Naive B cell (primary cell): ENCODE results near the gene RDH5. TPM values are rescaled to one million over a fixed set of nuclear protein-coding genes. Genes with fewer than 3 reads are reported as not detected.
"Not testable (repeated sequence)": the region's sequence is repeated elsewhere in the genome, so short reads cannot be mapped to it uniquely, and the experiment has no call there.

Experiments
- ATAC-seq, 2 donors: fragments of 150-1000 bp; cut with Tn5 transposase; 2 replicates each; pipeline ENCODE4 v1.10.0; 2021; ENCODE audit warnings: low read depth in 2 of 2, mild to moderate bottlenecking in 2 of 2, moderate library complexity in 2 of 2
- DNase-seq: peaks from one replicate; pipeline ENCODE4 v3.0.0; 2022
- H3K27ac Mint-ChIP-seq, 6 donors: one replicate each; pipeline ENCODE4 v1.8.0; 2020 to 2022; ENCODE audit warnings: mild to moderate bottlenecking in 6 of 6, mixed read lengths in 6 of 6, moderate library complexity in 5 of 6, inconsistent platforms in 2 of 6
- H3K27me3 Mint-ChIP-seq, 3 donors: one replicate each; pipeline ENCODE4 v1.8.0; 2021 to 2022; ENCODE audit warnings: mixed read lengths in 3 of 3, mild to moderate bottlenecking in 1 of 3
- H3K36me3 Mint-ChIP-seq, 2 donors: one replicate each; pipeline ENCODE4 v1.8.0; 2020 to 2022; ENCODE audit warnings: mixed read lengths in 2 of 2, inconsistent platforms in 1 of 2, mild to moderate bottlenecking in 1 of 2
- H3K4me1 Mint-ChIP-seq, 3 donors: one replicate each; pipeline ENCODE4 v1.8.0; 2020 to 2022; ENCODE audit warnings: mixed read lengths in 3 of 3, inconsistent platforms in 1 of 3, mild to moderate bottlenecking in 1 of 3, moderate library complexity in 1 of 3
- H3K4me3 Mint-ChIP-seq, 8 donors: one replicate each; pipeline ENCODE4 v1.8.0; 2020 to 2022; ENCODE audit warnings: mild to moderate bottlenecking in 8 of 8, mixed read lengths in 8 of 8, moderate library complexity in 8 of 8, inconsistent platforms in 2 of 8
- H3K9me3 Mint-ChIP-seq, 7 donors: one replicate each; pipeline ENCODE4 v1.8.0; 2020 to 2022; ENCODE audit warnings: mixed read lengths in 7 of 7, mild to moderate bottlenecking in 5 of 7, inconsistent platforms in 2 of 7, moderate library complexity in 1 of 7
- polyA plus RNA-seq, 6 donors: library from polyadenylated mRNA; unstranded; fragments of 300-500 nt; fragmentation: Illumina TruSeq; gene quantifications; one replicate each; pipeline ENCODE4 v1.2.3, GENCODE V29; 2021; ENCODE audit warnings: low read depth in 6 of 6

The RDH5 gene
- polyA plus RNA-seq, 6 donors from 2014 or later = 0.61 to 3.1 (median 1.3) TPM; not detected in 1

DNA sequence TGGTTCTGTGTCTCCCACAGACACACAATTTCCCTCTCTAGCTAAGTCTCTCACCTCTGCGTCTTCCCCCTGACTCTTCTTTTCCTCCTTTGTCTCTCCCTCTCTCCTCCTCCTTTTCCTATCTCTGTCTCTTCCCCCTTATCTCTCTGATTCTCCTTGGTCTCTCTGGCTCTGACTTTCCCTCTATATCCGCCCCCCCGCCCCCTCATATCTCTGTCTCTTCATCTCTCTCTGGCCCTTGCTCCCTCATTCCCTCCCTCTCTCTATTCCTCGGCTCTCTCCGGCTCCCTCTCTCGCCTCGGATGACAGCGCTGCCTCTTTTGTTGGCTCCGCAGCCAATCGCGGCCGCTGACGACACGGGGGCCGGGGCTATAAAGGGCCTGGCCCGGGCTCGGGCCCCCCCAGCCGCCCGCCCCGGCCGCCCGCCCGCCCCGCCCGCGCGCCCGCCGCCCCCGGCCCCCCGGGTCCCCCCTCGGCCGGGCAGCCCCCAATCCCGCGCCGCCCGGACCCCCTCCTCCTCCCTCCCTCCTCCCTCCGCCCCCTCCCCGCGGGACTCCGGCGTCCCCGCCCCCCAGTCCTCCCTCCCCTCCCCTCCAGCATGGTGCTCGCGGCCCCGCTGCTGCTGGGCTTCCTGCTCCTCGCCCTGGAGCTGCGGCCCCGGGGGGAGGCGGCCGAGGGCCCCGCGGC lies 22.7 kb downstream of the RDH5 start, which contains the start of gene GDF11:
Gene GDF11 (plus strand): TSS at position 404 of the 687 bp plus-strand sequence. CDS start 195 bp downstream, at position 599.
- ATAC-seq (peak; percentile 41 to 44), DNase-seq (peak; percentile 47)
- Mint-ChIP-seq H3K9me3 (no peaks in the 10 kb centered on the region), H3K36me3 (no peaks in the 10 kb centered on the region), H3K4me1 (peaks cover 39 to 65% (median 40%) of the 10 kb centered on the region in 3 donors), H3K27ac (peak within 1 kb of the TSS; percentile 17 to 86 (median 62)), H3K27me3 (no peaks in the 10 kb centered on the region), H3K4me3 (peak within 1 kb of the TSS; percentile 85 to 95 (median 92))

DNA sequence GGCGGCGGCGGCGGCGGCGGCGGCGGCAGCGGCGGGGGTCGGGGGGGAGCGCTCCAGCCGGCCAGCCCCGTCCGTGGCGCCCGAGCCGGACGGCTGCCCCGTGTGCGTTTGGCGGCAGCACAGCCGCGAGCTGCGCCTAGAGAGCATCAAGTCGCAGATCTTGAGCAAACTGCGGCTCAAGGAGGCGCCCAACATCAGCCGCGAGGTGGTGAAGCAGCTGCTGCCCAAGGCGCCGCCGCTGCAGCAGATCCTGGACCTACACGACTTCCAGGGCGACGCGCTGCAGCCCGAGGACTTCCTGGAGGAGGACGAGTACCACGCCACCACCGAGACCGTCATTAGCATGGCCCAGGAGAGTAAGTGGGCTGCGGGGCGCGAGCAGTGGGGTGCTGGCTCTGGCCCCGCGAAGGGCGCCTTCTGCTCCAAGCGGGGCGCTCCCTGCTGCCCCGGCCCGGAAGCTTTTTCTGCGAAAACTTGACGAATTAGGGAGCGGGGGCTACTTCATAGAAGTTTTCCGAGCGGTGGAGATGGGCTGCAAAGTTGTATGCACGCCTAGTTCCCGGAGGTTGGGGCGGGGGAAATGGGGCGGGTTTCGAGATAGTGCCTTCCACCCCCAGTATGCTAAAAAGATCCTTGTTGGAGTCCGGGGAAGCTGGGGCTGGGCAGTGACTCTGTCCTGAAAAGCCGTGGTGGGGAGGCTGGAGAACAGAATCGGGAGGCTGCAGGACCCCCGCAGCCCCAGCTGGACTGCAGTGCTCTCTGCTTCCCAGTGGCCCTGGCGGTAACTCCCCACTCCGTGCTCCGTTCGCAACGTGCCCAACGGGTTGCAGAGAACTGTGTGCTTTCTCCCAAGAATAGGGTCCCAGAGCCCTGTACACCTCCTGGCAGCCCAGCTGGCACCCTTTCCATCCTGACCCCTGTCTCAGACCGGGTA lies 23.5 kb downstream of the RDH5 start:
- peak overlapping the region; percentile 85 to 95 (median 92) for H3K4me3 Mint-ChIP-seq
- H3K27ac Mint-ChIP-seq = peak overlapping the region in 5 of 6 donors; percentile 19 to 88 (median 76)
- no peaks in the 10 kb centered on the region for H3K9me3 Mint-ChIP-seq
- DNase-seq = no peak
- H3K36me3 Mint-ChIP-seq = no peaks in the 10 kb centered on the region
- peaks cover 34 to 59% (median 35%) of the 10 kb centered on the region in 3 donors for H3K4me1 Mint-ChIP-seq
- ATAC-seq = peak; percentile 52
- no peaks in the 10 kb centered on the region for H3K27me3 Mint-ChIP-seq

DNA sequence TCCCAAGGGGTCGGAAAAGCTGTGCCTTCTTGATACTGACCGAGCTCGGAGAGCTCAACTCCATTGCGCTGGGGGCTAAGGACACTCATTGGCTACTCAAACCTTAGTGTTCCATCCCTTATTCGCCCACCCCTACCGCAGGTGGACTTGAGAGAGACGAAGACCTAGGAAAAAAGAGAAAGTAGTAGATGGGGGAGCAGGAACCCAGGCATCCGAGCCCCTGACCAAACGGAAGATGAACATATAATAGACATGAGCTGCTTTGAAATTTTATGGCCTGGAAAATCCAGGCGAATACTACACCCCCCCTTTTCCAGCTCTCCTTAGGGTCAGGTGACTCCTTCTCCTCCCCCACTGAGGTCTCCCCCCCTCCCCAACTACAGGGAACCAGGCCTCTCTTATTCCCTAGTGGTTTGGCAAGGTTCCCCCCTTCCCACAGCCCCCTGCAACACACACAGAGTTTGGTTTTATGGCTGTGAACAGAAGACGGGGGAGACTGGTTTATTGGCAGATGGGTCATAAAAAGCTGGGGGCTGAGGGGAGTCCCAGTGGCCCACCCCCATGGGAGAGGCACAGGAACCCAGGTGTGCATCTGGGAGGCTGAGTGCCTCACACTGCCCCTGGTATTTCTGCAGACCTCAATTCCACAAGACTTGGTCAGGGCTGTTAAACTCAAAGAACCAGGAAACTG lies 24.3 kb downstream of the RDH5 start:
- peak overlapping the region in 4 of 6 donors; percentile 19 to 88 (median 78) for H3K27ac Mint-ChIP-seq
- H3K4me1 Mint-ChIP-seq = peaks cover 34 to 54% (median 35%) of the 10 kb centered on the region in 3 donors
- no peaks in the 10 kb centered on the region for H3K27me3 Mint-ChIP-seq

DNA sequence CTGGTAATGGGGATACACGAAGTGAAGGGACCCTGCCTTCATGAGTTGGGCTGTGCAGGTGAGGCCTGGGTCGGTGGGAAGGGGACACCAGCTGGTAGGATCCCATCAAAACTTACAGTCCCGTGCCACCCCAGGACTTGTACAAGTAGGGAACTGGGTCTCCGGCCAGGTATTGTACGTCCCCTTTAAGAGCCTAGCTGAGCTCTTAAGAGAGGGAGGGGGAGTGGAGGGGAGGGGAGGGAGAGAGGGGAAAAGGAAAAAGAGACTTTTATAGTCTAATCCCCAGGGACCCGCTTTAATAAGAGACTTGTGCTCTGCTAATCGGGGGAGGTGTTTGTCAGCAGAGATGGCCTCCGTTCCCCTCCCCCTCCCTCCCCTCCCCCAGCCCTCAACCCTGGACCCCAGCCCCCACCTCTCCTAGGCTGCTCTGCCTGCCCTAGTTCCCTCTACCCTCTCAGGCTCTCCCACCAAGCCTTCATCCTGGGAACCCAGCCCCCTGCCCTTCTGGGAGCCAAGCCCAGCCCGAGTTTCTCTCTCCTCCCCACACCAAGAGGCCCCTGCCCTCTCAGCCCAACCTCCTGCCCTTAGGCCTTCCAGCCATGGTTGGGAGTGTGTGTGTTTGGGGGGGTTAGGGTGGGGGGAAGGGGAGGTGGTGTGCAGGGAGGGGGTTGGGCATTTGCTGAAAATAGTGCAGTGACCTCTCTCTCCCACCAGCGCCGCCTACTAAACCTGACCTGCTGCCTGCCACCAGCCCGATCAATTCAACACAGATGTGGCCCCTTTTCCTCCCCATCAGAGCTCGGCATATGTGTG lies 25.4 kb downstream of the RDH5 start:
- ATAC-seq = no peak
- Mint-ChIP-seq H3K9me3 (no peaks in the 10 kb centered on the region), H3K4me3 (peak overlapping the region; percentile 78 to 95 (median 92)), H3K36me3 (peaks cover 0 to 7% of the 10 kb centered on the region in 2 donors), H3K4me1 (peaks cover 34 to 54% (median 39%) of the 10 kb centered on the region in 3 donors), H3K27ac (peak overlapping the region in 5 of 6 donors; percentile 1 to 95 (median 62)), H3K27me3 (no peaks in the 10 kb centered on the region)
- DNase-seq = no peak

More for the DNA sequence above, 24.3 kb downstream of the RDH5 start:
- ATAC-seq (no peak), DNase-seq (no peak)
- H3K4me3 Mint-ChIP-seq = peak overlapping the region; percentile 85 to 95 (median 92)
- H3K9me3 Mint-ChIP-seq = no peaks in the 10 kb centered on the region
- peaks cover 0 to 6% of the 10 kb centered on the region in 2 donors for H3K36me3 Mint-ChIP-seq

DNA sequence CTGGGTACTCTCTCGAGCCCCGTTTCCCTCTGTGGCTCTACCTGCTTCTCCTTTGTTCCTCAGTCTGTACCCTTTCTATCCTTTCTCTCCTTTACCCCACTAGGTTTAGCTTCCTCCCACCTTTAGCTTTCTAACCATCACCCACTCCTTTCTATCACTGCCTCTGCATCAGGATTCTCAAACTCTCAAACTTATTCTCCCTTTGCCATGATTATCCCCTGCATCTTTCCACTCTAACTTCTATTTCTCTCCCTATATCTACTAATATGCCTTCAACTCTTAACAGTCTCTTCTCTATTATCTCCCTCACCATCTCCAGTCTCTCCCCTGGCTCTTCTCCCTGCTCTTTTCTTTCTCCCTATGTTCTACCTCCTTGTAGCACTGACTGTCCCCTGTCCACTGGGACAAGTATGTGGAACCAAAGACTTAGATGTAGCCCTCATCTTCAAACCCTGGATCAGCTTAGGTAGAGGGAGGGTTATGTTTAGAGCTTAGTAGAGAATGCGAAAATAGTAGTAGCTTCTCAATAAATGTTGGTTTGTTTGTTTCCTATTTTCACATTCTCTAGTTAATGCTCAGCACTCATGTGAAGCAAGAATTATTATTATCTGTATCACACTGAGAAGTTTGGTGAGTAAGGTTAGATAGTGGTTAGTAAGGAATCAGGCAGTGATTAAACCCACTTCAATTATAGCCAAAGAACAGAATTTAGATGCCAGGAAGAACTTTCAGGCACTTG lies 26.1 kb downstream of the RDH5 start:
- H3K4me3 Mint-ChIP-seq = peak overlapping the region; percentile 45 to 95 (median 76)
- ATAC-seq (no peak), DNase-seq (no peak)
- H3K9me3 Mint-ChIP-seq = no peaks in the 10 kb centered on the region
- H3K4me1 Mint-ChIP-seq = peaks cover 34 to 54% (median 39%) of the 10 kb centered on the region in 3 donors
- peak overlapping the region; percentile 1 to 95 (median 42) for H3K27ac Mint-ChIP-seq
- no peaks in the 10 kb centered on the region for H3K27me3 Mint-ChIP-seq
- H3K36me3 Mint-ChIP-seq = peaks cover 0 to 12% of the 10 kb centered on the region in 2 donors

DNA sequence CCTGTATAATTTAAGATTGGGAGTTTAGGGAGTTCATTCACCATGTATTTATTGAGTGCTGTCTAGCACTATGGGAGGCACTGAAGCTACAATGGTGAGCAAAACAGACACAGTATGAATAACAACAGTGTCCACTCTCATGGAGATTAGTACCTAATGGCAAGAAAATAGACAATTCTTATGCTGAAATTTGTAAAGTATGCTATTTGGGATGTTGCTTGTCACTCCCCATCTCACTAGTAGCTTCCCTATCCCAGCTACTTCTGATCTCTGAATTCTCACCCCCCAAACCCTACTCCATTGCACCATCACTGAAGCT lies 26.7 kb downstream of the RDH5 start:
- peaks cover 0 to 12% of the 10 kb centered on the region in 2 donors for H3K36me3 Mint-ChIP-seq
- H3K9me3 Mint-ChIP-seq = no peaks in the 10 kb centered on the region
- ATAC-seq (no peak), DNase-seq (no peak)
- no peaks in the 10 kb centered on the region for H3K27me3 Mint-ChIP-seq
- H3K27ac Mint-ChIP-seq = peak overlapping the region in 3 of 6 donors; percentile 4 to 71 (median 62)
- peaks cover 32 to 52% (median 39%) of the 10 kb centered on the region in 3 donors for H3K4me1 Mint-ChIP-seq
- H3K4me3 Mint-ChIP-seq = peak overlapping the region in 1 of 8 donors; percentile 26

DNA sequence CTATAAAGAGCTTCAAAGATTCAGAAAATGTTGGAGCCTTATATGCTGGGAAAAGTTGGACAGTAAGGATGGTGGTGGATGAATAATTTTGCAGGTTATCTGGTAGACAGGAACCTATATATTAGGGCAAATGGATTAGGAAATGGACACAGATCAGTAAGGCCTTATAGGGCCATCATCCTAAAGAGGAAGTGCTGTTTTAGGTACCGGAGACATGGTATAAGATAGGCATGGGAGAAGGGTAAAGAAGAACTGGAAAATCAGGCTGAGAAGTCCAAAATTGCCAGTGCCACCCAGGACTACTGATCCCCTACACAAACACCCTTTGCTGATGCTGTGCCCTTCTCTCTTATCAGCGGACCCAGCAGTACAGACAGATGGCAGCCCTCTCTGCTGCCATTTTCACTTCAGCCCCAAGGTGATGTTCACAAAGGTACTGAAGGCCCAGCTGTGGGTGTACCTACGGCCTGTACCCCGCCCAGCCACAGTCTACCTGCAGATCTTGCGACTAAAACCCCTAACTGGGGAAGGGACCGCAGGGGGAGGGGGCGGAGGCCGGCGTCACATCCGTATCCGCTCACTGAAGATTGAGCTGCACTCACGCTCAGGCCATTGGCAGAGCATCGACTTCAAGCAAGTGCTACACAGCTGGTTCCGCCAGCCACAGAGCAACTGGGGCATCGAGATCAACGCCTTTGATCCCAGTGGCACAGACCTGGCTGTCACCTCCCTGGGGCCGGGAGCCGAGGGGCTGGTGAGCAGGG lies 28.2 kb downstream of the RDH5 start:
- no peak for DNase-seq
- Mint-ChIP-seq H3K9me3 (no peaks in the 10 kb centered on the region), H3K27me3 (no peaks in the 10 kb centered on the region), H3K27ac (peak overlapping the region in 4 of 6 donors; percentile 15 to 79 (median 38)), H3K36me3 (peaks cover 0 to 12% of the 10 kb centered on the region in 2 donors), H3K4me3 (no peak overlapping the region), H3K4me1 (peaks cover 27 to 41% (median 33%) of the 10 kb centered on the region in 3 donors)
- ATAC-seq = no peak

DNA sequence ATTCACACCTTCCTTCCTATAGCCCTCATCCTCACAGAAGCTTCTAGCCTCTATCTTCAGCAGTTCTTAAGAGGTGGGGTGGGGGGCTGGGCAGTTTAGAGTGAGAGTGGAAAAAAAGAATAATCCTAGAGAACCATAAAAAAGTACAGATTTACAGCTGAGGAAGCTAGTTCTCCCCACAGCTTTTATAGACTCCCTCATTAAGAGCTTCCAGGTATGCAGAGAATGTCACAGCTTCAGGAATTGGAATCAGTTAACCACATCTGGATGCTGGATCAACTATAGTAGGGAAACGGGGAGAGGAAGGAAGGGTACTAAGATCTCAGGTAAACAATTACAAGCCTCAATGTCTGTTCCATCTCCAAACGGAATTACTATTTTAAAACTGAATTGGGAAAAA lies 35.1 kb downstream of the RDH5 start:
- Mint-ChIP-seq H3K36me3 (peaks cover 17 to 35% of the 10 kb centered on the region in 2 donors), H3K4me3 (no peak overlapping the region), H3K27ac (peak overlapping the region in 4 of 6 donors; percentile 17 to 76 (median 45)), H3K4me1 (peaks cover 0 to 3% (median 0%) of the 10 kb centered on the region in 3 donors), H3K27me3 (no peaks in the 10 kb centered on the region), H3K9me3 (no peaks in the 10 kb centered on the region)
- DNase-seq (no peak), ATAC-seq (no peak)

DNA sequence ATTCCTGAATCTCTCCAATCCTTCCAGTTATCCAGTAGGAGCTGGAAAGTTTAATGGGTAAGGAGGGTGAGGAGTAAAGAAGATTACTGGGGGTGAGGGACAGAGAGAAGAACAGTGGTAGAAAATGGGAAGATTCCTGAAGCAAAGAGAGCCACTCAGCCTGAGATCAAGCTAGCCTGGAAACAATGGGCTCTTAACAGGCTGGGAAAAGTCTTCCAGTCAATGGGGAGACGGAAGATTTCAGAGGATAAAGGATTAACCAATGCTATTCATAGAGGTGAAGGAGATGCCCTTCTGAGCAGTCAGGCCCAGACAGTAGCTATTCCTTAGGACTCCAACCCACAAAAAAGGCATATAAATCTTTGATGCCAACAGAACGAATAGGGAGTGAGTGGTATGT lies 37.5 kb downstream of the RDH5 start:
- Mint-ChIP-seq H3K27ac (peak overlapping the region in 4 of 6 donors; percentile 7 to 74 (median 24)), H3K36me3 (peaks cover 21 to 29% of the 10 kb centered on the region in 2 donors), H3K27me3 (no peaks in the 10 kb centered on the region)

DNA sequence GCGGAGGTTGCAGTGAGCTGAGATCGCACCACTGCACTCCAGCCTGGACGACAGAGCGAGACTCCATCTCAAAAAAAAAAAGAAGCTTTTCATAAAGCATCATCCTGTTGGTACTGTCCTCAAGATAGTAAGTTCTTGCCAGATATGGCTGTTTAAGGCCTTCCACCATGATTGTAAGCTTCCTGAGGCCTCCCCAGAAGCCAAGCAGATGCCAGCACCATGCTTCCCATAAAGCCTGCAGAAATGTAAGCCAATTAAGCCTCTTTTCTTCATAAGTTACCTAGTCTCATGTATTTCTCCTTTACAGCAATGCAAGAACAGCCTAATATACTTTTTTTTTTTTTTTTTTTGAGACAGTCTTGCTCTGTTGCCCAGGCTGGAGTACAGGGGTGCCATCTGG lies 38.4 kb downstream of the RDH5 start:
- H3K27ac Mint-ChIP-seq, H3K4me3 Mint-ChIP-seq, ATAC-seq, DNase-seq, H3K27me3 Mint-ChIP-seq, H3K9me3 Mint-ChIP-seq, H3K4me1 Mint-ChIP-seq: not testable (repeated sequence)
- peaks cover 21 to 29% of the 10 kb centered on the region in 2 donors for H3K36me3 Mint-ChIP-seq

More for the DNA sequence above, 37.5 kb downstream of the RDH5 start:
- ATAC-seq = no peak
- peaks cover 0 to 6% (median 3%) of the 10 kb centered on the region in 3 donors for H3K4me1 Mint-ChIP-seq
- no peak overlapping the region for H3K4me3 Mint-ChIP-seq
- no peak for DNase-seq
- no peaks in the 10 kb centered on the region for H3K9me3 Mint-ChIP-seq

DNA sequence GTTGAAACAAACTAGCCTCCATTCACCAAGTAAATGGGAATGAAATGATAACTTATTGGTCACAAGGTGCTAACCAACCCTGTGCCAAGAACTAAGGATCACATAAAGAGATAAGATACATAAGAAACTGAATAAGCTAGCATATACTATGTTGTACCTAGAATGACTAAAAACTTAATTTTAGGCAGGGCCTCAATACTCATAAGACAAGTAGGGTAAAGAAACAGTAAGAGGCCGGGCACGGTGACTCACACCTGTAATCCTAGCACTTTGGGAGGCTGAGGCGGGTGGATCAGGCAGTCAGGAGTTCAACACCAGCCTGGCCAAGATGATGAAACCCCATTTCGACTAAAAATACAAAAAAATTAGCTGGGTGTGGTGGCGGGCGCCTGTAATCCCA lies 40.5 kb downstream of the RDH5 start:
- H3K27ac Mint-ChIP-seq = peak overlapping the region in 3 of 6 donors; percentile 37 to 70 (median 43)
- no peak for ATAC-seq
- peaks cover 0 to 6% (median under 1%) of the 10 kb centered on the region in 3 donors for H3K4me1 Mint-ChIP-seq

More for the DNA sequence above, 40.5 kb downstream of the RDH5 start:
- Mint-ChIP-seq H3K4me3 (no peak overlapping the region), H3K36me3 (peaks cover 16 to 21% of the 10 kb centered on the region in 2 donors), H3K9me3 (no peaks in the 10 kb centered on the region), H3K27me3 (no peaks in the 10 kb centered on the region)
- no peak for DNase-seq
